Measurements from ENCODE around the gene ASXL1.
A peak's percentile ranks its signal among the peaks of the same experiment; 100 is the strongest.

Gene ASXL1

GRCh38 chr20:32482442-32483261 lies 124.5 kb downstream of the ASXL1 start:
- peak; percentile 10 for ATAC-seq

- ATAC-seq, result peak; percentile 25 to 35
Measured at GRCh38 chr20:32483351-32484224, 125.5 kb downstream of the ASXL1 start.

DNA sequence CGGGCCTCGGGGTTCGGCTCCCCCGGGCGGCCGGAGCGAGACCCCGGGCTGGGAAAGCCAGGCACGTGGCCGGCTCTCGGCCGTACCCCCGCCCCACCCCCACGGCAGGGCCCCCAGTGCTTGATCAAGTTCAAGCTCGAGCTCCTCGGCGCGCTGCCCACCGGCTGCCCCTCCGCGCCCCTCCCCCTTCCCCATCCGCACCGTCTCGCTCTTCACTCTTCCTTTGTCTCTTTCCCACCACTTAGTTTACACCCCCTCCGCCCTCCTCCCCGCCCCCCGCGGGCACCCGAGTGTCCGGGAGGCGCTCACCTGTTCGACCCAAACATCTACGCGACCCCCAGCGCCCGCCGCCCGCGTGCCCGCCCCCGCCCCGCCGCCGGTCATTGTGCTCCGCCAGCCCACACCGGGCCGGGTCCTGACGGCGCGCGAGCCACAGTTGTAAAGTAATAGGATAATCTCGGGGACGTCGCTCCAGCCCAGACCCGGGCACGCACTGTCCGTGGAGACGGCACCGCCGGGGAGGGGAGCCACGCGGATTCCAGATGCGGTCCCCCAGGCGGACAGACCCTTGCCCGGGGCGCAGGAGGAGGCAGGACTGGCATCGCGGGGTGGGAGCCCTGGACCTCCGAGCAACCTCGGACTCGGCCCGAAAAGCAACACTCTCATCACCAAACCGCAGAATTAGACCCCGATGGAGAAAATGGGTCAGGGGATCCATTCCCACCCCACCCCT lies 126.3 kb downstream of the ASXL1 start:
- ATAC-seq, result peak in 1 of 2 donors; percentile 4

GRCh38 chr20:32484958-32485769 lies 127.0 kb downstream of the ASXL1 start:
- peak; percentile 80 to 85 for ATAC-seq

- no peak for ATAC-seq
Measured at GRCh38 chr20:32485770-32486478, 127.8 kb downstream of the ASXL1 start.

DNA sequence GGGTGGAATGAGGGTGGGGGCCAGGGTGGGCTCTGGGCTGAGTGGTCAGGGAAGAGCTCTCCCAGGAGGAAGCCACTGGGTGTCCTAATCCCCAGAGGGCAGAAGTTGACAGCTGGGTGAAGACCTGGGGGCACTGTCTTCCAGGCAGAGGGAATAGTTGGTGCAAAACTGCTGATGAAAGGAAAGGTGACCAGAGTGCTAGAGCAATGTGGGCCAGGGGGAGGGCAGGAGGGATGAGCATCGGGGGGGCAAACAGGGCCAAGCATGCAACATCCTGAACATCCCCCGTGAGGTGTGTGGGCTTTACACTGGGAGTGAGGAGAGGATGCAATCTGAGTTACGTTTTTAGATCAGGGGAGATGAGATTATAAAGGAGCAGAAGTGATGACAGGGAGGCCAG lies 129.2 kb downstream of the ASXL1 start:
- no peak for ATAC-seq

DNA sequence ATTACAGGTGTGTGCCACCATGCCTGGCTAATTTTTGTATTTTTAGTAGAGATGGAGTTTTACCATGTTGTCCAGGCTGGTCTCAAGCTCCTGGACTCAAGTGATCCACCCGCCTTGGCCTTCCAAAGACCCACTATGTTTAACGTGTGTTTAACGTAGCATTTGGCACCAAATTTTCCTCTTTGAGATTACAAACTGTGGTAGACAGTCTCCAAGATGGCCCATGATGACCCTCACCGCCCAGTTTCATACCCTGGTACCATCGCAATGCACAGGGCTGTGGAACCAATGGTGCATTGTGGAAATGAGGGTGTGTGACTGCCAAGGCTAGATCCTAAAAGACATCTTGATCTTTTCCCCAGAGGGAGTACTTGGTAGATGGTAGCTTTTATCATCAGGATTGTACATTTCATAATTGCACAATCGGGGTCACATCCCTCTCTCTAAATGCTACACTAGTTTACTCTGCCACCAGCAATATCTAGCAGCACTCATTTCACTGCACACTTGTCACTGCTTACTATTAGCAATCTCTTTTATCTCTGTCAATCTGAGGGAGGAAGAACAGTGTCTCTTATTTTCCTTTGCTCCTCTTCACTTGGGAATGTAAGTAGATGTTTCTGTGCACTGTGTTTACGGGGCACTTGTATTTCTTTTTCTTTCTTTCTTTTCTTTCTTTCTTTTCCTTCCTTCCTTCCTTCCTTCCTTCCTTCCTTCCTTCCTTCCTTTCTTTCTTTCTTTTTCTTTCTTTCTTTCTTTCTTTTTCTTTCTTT lies 130.1 kb downstream of the ASXL1 start:
- ATAC-seq, result no peak

Measured in activated CD4-positive, CD25-positive, alpha-beta regulatory T cell treated with anti-CD3 and anti-CD28 coated beads, Interleukin-2, amount 50 U/mL, for 24 hours (primary cell).